SU-DHL-6 (cell line): ENCODE results near the gene ABCG1.

Source experiments
- H2AFZ ChIP-seq: fragments of 200-600 bp; sonication (generic); 2 replicates; pipeline ENCODE4 v1.6.1; 2014; ENCODE audit warnings: low read depth, mild to moderate bottlenecking, moderate library complexity, mixed read lengths, antibody characterized with exemption, low read length; ENCODE audit not compliant: severe bottlenecking
- H3F3A ChIP-seq: fragments of 200-600 bp; shearing (Covaris generic); 2 replicates; pipeline ENCODE4 v1.6.0; 2016; ENCODE audit warnings: antibody characterized with exemption, mild to moderate bottlenecking; ENCODE audit not compliant: insufficient read depth
- H3K27ac ChIP-seq: fragments of 200-600 bp; sonication (generic); 2 replicates; pipeline ENCODE4 v1.5.1; 2016; ENCODE audit warnings: low read depth, mild to moderate bottlenecking, low read length, moderate library complexity, mixed read lengths
- H3K27me3 ChIP-seq: fragments of 200-600 bp; sonication (generic), shearing (Covaris generic); 2 replicates; pipeline ENCODE4 v1.6.0; 2014; ENCODE audit warnings: mild to moderate bottlenecking, low read length
- H3K36me3 ChIP-seq: fragments of 200-600 bp; sonication (generic); 2 replicates; pipeline ENCODE4 v1.6.1; 2014; ENCODE audit warnings: mild to moderate bottlenecking, low read length, mixed read lengths
- H3K4me2 ChIP-seq: fragments of 300-600, 200-600 bp; shearing (Covaris generic), sonication (generic); 2 replicates; pipeline ENCODE4 v1.6.0; 2014; ENCODE audit warnings: low read length, low read depth, mild to moderate bottlenecking; ENCODE audit not compliant: poor library complexity, severe bottlenecking
- H3K4me3 ChIP-seq: fragments of 200-600 bp; sonication (generic); 2 replicates; pipeline ENCODE4 v1.5.1; 2014; ENCODE audit warnings: antibody characterized with exemption, low read length, mild to moderate bottlenecking, mixed read lengths; ENCODE audit not compliant: insufficient read depth, poor library complexity, severe bottlenecking
- H3K79me2 ChIP-seq: fragments of 200-600 bp; sonication (generic); 2 replicates; pipeline ENCODE4 v1.6.1; 2014; ENCODE audit warnings: mild to moderate bottlenecking, low read length, moderate library complexity; ENCODE audit not compliant: insufficient read depth
- H3K9ac ChIP-seq: fragments of 200-600 bp; sonication (generic); 2 replicates; pipeline ENCODE4 v1.7.0; 2014; ENCODE audit warnings: mild to moderate bottlenecking, low read length
- H3K9me2 ChIP-seq: fragments of 200-600 bp; sonication (generic); replicated peaks from 2 replicates; pipeline ENCODE4 v1.6.1; 2014; ENCODE audit warnings: low read length; ENCODE audit not compliant: insufficient read depth
- H3K9me3 ChIP-seq: fragments of 200-600 bp; sonication (generic); 2 replicates; pipeline ENCODE4 v1.6.1; 2014; ENCODE audit warnings: low read length, mixed read lengths; ENCODE audit not compliant: insufficient read depth
- H4K20me1 ChIP-seq: fragments of 200-600 bp; sonication (generic); 2 replicates; pipeline ENCODE4 v1.6.1; 2014; ENCODE audit warnings: low read depth, mild to moderate bottlenecking, antibody characterized with exemption, low read length, moderate library complexity, mixed read lengths
- EZH2phosphoT487 ChIP-seq: fragments of 200-600 bp; sonication (generic), shearing (Covaris generic); conservative IDR thresholded peaks from 2 replicates; pipeline ENCODE4 v1.6.1; 2018; ENCODE audit warnings: mild to moderate bottlenecking, antibody characterized with exemption, low read length, moderate library complexity, mixed read lengths
- TF ChIP-seq, protein P1 (sequence below): fragments of 200-600 bp; sonication (generic); IDR thresholded peaks from one replicate; pipeline ENCODE4 v1.5.1; 2017; ENCODE audit warnings: antibody characterized with exemption, mild to moderate bottlenecking, low read length, moderate library complexity; ENCODE audit not compliant: insufficient read depth, poor library complexity, severe bottlenecking

ABCG1 gene

DNA sequence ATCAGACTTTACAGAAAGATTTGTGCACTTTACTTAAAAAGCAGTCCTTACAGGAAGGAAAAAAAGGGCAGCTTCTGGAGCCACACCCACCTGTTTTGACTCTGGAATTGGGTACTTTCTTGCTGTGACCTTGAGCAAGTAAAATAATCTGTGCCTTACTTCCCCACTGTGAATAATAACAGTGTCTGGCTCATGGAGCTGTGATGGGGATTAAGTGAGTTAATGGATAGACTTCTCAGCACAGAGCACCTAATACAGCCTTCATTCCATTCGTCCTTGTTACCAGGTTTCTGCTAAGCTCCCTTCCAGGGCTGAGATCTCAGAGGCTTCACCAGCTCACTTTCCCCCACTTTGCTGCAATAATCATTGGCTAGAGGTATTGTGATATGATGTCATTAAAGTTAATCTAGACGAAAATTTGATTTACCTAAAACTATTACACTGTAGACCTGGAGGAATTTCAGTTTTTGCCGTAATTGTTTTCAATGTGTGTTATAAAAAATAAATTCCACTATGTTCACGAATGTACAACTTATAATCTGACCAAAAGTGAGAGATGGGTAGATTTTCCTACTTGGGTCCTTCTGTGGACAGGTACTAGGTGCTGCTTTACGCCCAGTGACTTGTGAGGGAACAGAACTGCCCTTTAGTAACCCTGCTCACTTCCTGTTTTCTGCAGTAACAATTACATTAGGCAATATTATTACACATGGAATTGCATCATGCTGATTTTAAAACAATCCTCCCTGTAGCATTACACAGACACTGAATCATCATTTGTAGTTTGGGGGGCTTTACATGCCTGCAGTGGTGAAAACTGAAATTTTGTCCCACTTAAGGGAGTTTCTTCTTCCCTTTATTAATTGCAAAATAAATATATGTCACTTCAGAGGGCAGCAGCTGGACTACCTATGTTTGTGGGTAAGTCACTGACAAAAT lies 19.7 kb upstream of the ABCG1 start:
- H3K9ac ChIP-seq = no peak overlapping the region
- TF ChIP-seq, protein P1, sequence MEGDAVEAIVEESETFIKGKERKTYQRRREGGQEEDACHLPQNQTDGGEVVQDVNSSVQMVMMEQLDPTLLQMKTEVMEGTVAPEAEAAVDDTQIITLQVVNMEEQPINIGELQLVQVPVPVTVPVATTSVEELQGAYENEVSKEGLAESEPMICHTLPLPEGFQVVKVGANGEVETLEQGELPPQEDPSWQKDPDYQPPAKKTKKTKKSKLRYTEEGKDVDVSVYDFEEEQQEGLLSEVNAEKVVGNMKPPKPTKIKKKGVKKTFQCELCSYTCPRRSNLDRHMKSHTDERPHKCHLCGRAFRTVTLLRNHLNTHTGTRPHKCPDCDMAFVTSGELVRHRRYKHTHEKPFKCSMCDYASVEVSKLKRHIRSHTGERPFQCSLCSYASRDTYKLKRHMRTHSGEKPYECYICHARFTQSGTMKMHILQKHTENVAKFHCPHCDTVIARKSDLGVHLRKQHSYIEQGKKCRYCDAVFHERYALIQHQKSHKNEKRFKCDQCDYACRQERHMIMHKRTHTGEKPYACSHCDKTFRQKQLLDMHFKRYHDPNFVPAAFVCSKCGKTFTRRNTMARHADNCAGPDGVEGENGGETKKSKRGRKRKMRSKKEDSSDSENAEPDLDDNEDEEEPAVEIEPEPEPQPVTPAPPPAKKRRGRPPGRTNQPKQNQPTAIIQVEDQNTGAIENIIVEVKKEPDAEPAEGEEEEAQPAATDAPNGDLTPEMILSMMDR = no peak
- TF ChIP-seq EZH2phosphoT487 = no peak
- peak overlapping the region; percentile 32 for H3K4me2 ChIP-seq

GRCh38 chr21:42199868-42200463 lies 19.0 kb upstream of the ABCG1 start:
- Histone ChIP-seq H3K9me2 (no peaks in the 10 kb centered on the region), H2AFZ (peak overlapping the region; percentile 2), H3K9me3 (no peaks in the 10 kb centered on the region), H3K27ac (no peak overlapping the region), H3K9ac (no peak overlapping the region), H3K36me3 (no peaks in the 10 kb centered on the region), H3F3A (no peaks in the 10 kb centered on the region), H3K27me3 (no peaks in the 10 kb centered on the region), H4K20me1 (no peaks in the 10 kb centered on the region), H3K4me2 (peak overlapping the region; percentile 32), H3K4me3 (no peak overlapping the region), H3K79me2 (no peaks in the 10 kb centered on the region)
- TF ChIP-seq, protein P1 = no peak
- TF ChIP-seq EZH2phosphoT487 = no peak

More for the DNA sequence above, 19.7 kb upstream of the ABCG1 start:
- H3K9me3 ChIP-seq = no peaks in the 10 kb centered on the region
- no peaks in the 10 kb centered on the region for H3K36me3 ChIP-seq
- no peaks in the 10 kb centered on the region for H3K9me2 ChIP-seq
- no peaks in the 10 kb centered on the region for H3K79me2 ChIP-seq
- peak overlapping the region; percentile 2 for H2AFZ ChIP-seq
- H3F3A ChIP-seq = no peaks in the 10 kb centered on the region
- no peaks in the 10 kb centered on the region for H3K27me3 ChIP-seq
- no peak overlapping the region for H3K4me3 ChIP-seq
- no peak overlapping the region for H3K27ac ChIP-seq
- H4K20me1 ChIP-seq = no peaks in the 10 kb centered on the region

- no peaks in the 10 kb centered on the region for H3K27me3 ChIP-seq
- H3F3A ChIP-seq = no peaks in the 10 kb centered on the region
- H3K4me3 ChIP-seq = no peak overlapping the region
- no peaks in the 10 kb centered on the region for H3K9me3 ChIP-seq
- no peak overlapping the region for H3K27ac ChIP-seq
- no peak overlapping the region for H2AFZ ChIP-seq
- no peak overlapping the region for H3K4me2 ChIP-seq
- H3K9me2 ChIP-seq = no peaks in the 10 kb centered on the region
- no peaks in the 10 kb centered on the region for H4K20me1 ChIP-seq
- TF ChIP-seq, protein P1 = no peak
- TF ChIP-seq EZH2phosphoT487 = no peak
- H3K9ac ChIP-seq = no peak overlapping the region
- H3K79me2 ChIP-seq = no peaks in the 10 kb centered on the region
- H3K36me3 ChIP-seq = no peaks in the 10 kb centered on the region
Observed at GRCh38 chr21:42200906-42201614, 17.9 kb upstream of the ABCG1 start.
